GM12878 (cell line): ENCODE results near the gene FBN2. TPM values are rescaled to one million over a fixed set of nuclear protein-coding genes. Genes with fewer than 3 reads are reported as not detected.

Experiments
- ATAC-seq: fragments of 200-7000 bp; cut with Tn5 transposase; 3 replicates; pipeline ENCODE4 v1.9.1; 2020; ENCODE audit warnings: mild to moderate bottlenecking, moderate library complexity
- BruUV-seq: library from RNA; stranded (reverse); fragments of 400-500 nt; replicated peaks from 2 replicates; lab custom pipeline; 2021; lab: Mats Ljungman, UMichigan
- CTCF ChIA-PET: fragments of 300-600 bp; sonication (Branson Sonifier 250); formaldehyde crosslinking; extraction: SDS; loops from one replicate; lab custom pipeline; 2021; ENCODE audit warnings: inconsistent platforms; lab: Yijun Ruan, JAX
- POLR2A ChIA-PET: fragments of 350-600 bp; formaldehyde crosslinking; extraction: SDS; loops from one replicate; lab custom pipeline; 2021; ENCODE audit warnings: inconsistent platforms; lab: Charles Lee
- RAD21 ChIA-PET: fragments of 300-600 bp; sonication (Branson Sonifier 250); formaldehyde crosslinking; loops from one replicate; lab custom pipeline; 2023; ENCODE audit warnings: antibody characterized with exemption; ENCODE audit not compliant: unreplicated experiment; lab: Charles Lee
- SMC1A ChIA-PET: fragments of 300-600 bp; sonication (Branson Sonifier 250); formaldehyde crosslinking; loops from one replicate; lab custom pipeline; 2023; ENCODE audit not compliant: unreplicated experiment, uncharacterized antibody; lab: Charles Lee
- DNase-seq: peaks from one replicate; pipeline ENCODE4 v3.0.0-alpha.2; 2011; ENCODE audit warnings: low read depth, low spot score
- FAIRE-seq: peaks from 3 replicates; lab custom pipeline; 2011; peaks lifted over from hg19 to GRCh38; lab: Jason Lieb, UNC
- H2AFZ ChIP-seq: 2 replicates; pipeline ENCODE4 v1.6.0; 2011; ENCODE audit warnings: low read depth, low read length, control low read depth; ENCODE audit not compliant: control insufficient read depth
- H3K27ac ChIP-seq: 2 replicates; pipeline ENCODE4 v1.5.1; 2011; ENCODE audit warnings: control low read depth; ENCODE audit not compliant: control insufficient read depth, insufficient read depth
- H3K27me3 ChIP-seq, 2 experiments: replicated peaks in 1 of 2; 2 replicates each; pipeline versions ENCODE4 v1.6.0 to v1.6.1; 2011; ENCODE audit warnings: low read length in 1 of 2; ENCODE audit not compliant: control insufficient read depth in 2 of 2, insufficient read depth in 2 of 2
- H3K36me3 ChIP-seq, 2 experiments: 2 replicates each; pipeline ENCODE4 v1.5.1; 2011; ENCODE audit warnings: low read length in 1 of 2; ENCODE audit not compliant: control insufficient read depth in 2 of 2, insufficient read depth in 2 of 2
- H3K4me1 ChIP-seq: 2 replicates; pipeline ENCODE4 v1.6.1; 2011; ENCODE audit warnings: mild to moderate bottlenecking, low read length, moderate library complexity, mixed read lengths; ENCODE audit not compliant: control insufficient read depth, insufficient read depth
- H3K4me2 ChIP-seq: 2 replicates; pipeline ENCODE4 v1.6.0; 2011; ENCODE audit warnings: control low read depth; ENCODE audit not compliant: control insufficient read depth, insufficient read depth
- H3K4me3 ChIP-seq: fragments of 200-600 bp; sonication (generic); 2 replicates; pipeline ENCODE4 v1.5.1; 2016
- H3K79me2 ChIP-seq: 2 replicates; pipeline ENCODE4 v1.6.0; 2011; ENCODE audit warnings: low read length; ENCODE audit not compliant: control insufficient read depth, insufficient read depth
- H3K9ac ChIP-seq: 2 replicates; pipeline ENCODE4 v1.8.0; 2011; ENCODE audit warnings: low read length, control low read depth, mixed read lengths; ENCODE audit not compliant: control insufficient read depth, insufficient read depth
- H3K9me3 ChIP-seq: replicated peaks from 3 replicates; pipeline ENCODE4 v1.5.1; 2011; ENCODE audit warnings: mild to moderate bottlenecking, low read length; ENCODE audit not compliant: control insufficient read depth, insufficient read depth
- H4K20me1 ChIP-seq: 2 replicates; pipeline ENCODE4 v1.6.0; 2011; ENCODE audit not compliant: control insufficient read depth, insufficient read depth
- E4F1 ChIP-seq: fragments of 450-650 bp; IDR thresholded peaks from 2 replicates; pipeline ENCODE4 v1.6.1; 2018; ENCODE audit warnings: borderline replicate concordance, mild to moderate bottlenecking; ENCODE audit not compliant: partially characterized antibody
- EGR1 ChIP-seq, 2 experiments: IDR thresholded peaks; 1 replicate in 1 of 2; 2 replicates in 1 of 2; pipeline ENCODE4 v1.6.1; 2011 to 2012; ENCODE audit warnings: low read depth in 2 of 2, low read length in 2 of 2, borderline replicate concordance in 1 of 2, mild to moderate bottlenecking in 1 of 2, moderate library complexity in 1 of 2
- FOXM1 ChIP-seq: IDR thresholded peaks from 2 replicates; pipeline ENCODE4 v1.6.1; 2012; ENCODE audit warnings: low read depth, mild to moderate bottlenecking, inconsistent platforms, low read length, moderate library complexity
- NR2F1 ChIP-seq: fragments of 450-650 bp; conservative IDR thresholded peaks from 2 replicates; pipeline ENCODE4 v1.6.1; 2017; ENCODE audit warnings: mild to moderate bottlenecking
- PML ChIP-seq: IDR thresholded peaks from 2 replicates; pipeline ENCODE4 v1.6.1; 2012; ENCODE audit warnings: low read length, inconsistent platforms
- YBX1 ChIP-seq: fragments of 450-650 bp; IDR thresholded peaks from 2 replicates; pipeline ENCODE4 v1.6.1; 2016; ENCODE audit warnings: antibody characterized with exemption
- ZNF622 ChIP-seq: fragments of 450-650 bp; IDR thresholded peaks from 2 replicates; pipeline ENCODE4 v1.6.1; 2017; ENCODE audit warnings: mild to moderate bottlenecking, inconsistent platforms
- WGBS: methylation state at CpG from one replicate; pipeline ENCODE4 v1.1.6; 2016; ENCODE audit warnings: low lambda C conversion rate; ENCODE audit not compliant: insufficient replicate concordance, insufficient coverage; ENCODE audit errors: missing lambda C conversion rate; 5-methylcytosine and 5-hydroxymethylcytosine counted together
- in situ Hi-C: fragments of 300-500 bp; cut with MboI; formaldehyde crosslinking; loops from 9 replicates; pipeline ENCODE4 v1.14.3; 2018; ENCODE audit warnings: mixed read lengths
- intact Hi-C: fragments of 100-400 bp; cut with micrococcal nuclease; formaldehyde crosslinking; loops from one replicate; pipeline ENCODE4 v1.14.2; 2022; ENCODE audit not compliant: unreplicated experiment
- polyA plus RNA-seq, 11 experiments: library from polyadenylated mRNA; depleted of rRNA in 4 of 11; unstranded in 6 of 11; stranded (reverse) in 5 of 11; fragments of >200 nt; fragmentation: Nextera tagmentation in 4 of 11; fragmentation: Illumina TruSeq in 1 of 11; extraction: Ambion mirVana in 4 of 11; extraction: Trizol in 1 of 11; gene quantifications; 1 replicate in 1 of 11; 2 replicates in 10 of 11; pipeline versions ENCODE4 v1.2.1 to v1.2.3, GENCODE V29; 2011 to 2016; ENCODE audit warnings: inconsistent platforms in 2 of 11, missing spikeins in 2 of 11, low read depth in 1 of 11
- total RNA-seq, 4 experiments: library from RNA; depleted of rRNA in 3 of 4; stranded (reverse); fragments of >200 nt in 3 of 4; fragmentation: Illumina TruSeq in 1 of 4; extraction: Trizol in 1 of 4; gene quantifications; 2 replicates each; pipeline versions ENCODE4 v1.2.1 to v1.2.3, GENCODE V29; 2013 to 2021
- TF ChIP-seq, protein P1 (sequence below): IDR thresholded peaks from 2 replicates; pipeline ENCODE4 v1.6.1; 2012; ENCODE audit warnings: improper control_type of control experiment, low read depth, low read length; ENCODE audit not compliant: insufficient replicate concordance

Gene FBN2
- total and polyA plus RNA-seq, 10 of the 15 experiments (the other 5 are each of a cell fraction or from before 2014, with no cell fraction given), result 0.01 to 0.98 (median 0.10) TPM; not detected in 3

DNA sequence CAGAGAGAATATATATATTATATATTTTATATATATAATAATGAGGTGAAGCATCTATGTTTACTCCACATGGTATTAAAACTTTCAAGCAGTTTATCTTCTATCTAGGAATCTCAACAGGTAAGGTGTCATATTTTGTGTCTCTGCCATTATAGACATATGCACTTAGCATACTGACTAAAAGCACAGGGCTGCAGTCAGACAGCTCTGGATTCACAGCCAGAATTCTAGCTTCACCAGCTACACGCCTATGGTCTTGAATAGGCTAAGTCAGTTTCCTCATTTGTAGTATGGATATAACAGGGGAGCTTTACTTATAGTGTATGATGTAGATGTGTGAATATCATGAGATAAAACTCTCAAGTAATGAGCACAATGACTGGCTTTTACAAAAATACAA is 57.9 kb downstream of the FBN2 start:
- 0% methylated on average over 1 of the region's 1 CpG for WGBS
- POLR2A ChIA-PET, result no interaction called here
- no peaks in the 10 kb centered on the region for H3K4me1 ChIP-seq
- no peak overlapping the region for H3K4me3 ChIP-seq
- CTCF ChIA-PET, result no interaction called here
- no peak overlapping the region for H3K27ac ChIP-seq
- TF ChIP-seq, protein P1, sequence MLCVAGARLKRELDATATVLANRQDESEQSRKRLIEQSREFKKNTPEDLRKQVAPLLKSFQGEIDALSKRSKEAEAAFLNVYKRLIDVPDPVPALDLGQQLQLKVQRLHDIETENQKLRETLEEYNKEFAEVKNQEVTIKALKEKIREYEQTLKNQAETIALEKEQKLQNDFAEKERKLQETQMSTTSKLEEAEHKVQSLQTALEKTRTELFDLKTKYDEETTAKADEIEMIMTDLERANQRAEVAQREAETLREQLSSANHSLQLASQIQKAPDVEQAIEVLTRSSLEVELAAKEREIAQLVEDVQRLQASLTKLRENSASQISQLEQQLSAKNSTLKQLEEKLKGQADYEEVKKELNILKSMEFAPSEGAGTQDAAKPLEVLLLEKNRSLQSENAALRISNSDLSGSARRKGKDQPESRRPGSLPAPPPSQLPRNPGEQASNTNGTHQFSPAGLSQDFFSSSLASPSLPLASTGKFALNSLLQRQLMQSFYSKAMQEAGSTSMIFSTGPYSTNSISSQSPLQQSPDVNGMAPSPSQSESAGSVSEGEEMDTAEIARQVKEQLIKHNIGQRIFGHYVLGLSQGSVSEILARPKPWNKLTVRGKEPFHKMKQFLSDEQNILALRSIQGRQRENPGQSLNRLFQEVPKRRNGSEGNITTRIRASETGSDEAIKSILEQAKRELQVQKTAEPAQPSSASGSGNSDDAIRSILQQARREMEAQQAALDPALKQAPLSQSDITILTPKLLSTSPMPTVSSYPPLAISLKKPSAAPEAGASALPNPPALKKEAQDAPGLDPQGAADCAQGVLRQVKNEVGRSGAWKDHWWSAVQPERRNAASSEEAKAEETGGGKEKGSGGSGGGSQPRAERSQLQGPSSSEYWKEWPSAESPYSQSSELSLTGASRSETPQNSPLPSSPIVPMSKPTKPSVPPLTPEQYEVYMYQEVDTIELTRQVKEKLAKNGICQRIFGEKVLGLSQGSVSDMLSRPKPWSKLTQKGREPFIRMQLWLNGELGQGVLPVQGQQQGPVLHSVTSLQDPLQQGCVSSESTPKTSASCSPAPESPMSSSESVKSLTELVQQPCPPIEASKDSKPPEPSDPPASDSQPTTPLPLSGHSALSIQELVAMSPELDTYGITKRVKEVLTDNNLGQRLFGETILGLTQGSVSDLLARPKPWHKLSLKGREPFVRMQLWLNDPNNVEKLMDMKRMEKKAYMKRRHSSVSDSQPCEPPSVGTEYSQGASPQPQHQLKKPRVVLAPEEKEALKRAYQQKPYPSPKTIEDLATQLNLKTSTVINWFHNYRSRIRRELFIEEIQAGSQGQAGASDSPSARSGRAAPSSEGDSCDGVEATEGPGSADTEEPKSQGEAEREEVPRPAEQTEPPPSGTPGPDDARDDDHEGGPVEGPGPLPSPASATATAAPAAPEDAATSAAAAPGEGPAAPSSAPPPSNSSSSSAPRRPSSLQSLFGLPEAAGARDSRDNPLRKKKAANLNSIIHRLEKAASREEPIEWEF, result no peak
- no peak for TF ChIP-seq EGR1 (IDR thresholded peaks at IDR 0.05; ENCODE audit: borderline replicate concordance in 1 of 2, low read depth in 2 of 2, low read length in 2 of 2)
- no peak for TF ChIP-seq E4F1
- no peak for TF ChIP-seq ZNF622
- TF ChIP-seq PML, result no peak
- TF ChIP-seq FOXM1, result no peak
- TF ChIP-seq NR2F1, result no peak
- no peak for TF ChIP-seq YBX1
- TF ChIP-seq, all 136 proteins: peak for 0
- no peaks in the 10 kb centered on the region for H4K20me1 ChIP-seq
- BruUV-seq, result no TSS peak
- no peak for DNase-seq
- ChIA-PET RAD21 (no interaction called here), SMC1A (interaction anchor here (1.2 to 1.6 kb wide), 2 partner anchors 14 to 22 kb away, joined by 3 read pairs; no protein-coding TSS in a partner anchor)
- no peaks in the 10 kb centered on the region for H3K36me3 ChIP-seq
- H3K27me3 ChIP-seq, result no peaks in the 10 kb centered on the region
- intact Hi-C loops (no loop called here), in situ Hi-C loops (no loop called here)
- H3K79me2 ChIP-seq, result no peaks in the 10 kb centered on the region
- H2AFZ ChIP-seq, result no peak overlapping the region
- FAIRE-seq, result no peak
- H3K9me3 ChIP-seq, result no peaks in the 10 kb centered on the region
- ATAC-seq, result no peak
- no peak overlapping the region for H3K4me2 ChIP-seq
- H3K9ac ChIP-seq, result no peak overlapping the region
